Left kidney (tissue), 2 donors: Measurements from ENCODE around the gene FAH. TPM values are rescaled to one million over a fixed set of nuclear protein-coding genes. Genes with fewer than 3 reads are reported as not detected.

Experiments used
- DNase-seq: peaks from one replicate; pipeline ENCODE4 v3.0.0-alpha.2; 2013
- polyA plus RNA-seq: library from polyadenylated mRNA; unstranded; fragments of 120-200 nt; gene quantifications from one replicate; pipeline ENCODE4 v1.2.1, GENCODE V29; 2013; ENCODE audit not compliant: insufficient read length

Gene FAH
- polyA plus RNA-seq, 1 donor: 42.5 TPM

GRCh38 chr15:80171787-80172186, 19.0 kb downstream of the FAH start:
- DNase-seq: no peak

GRCh38 chr15:80172401-80172800, 19.6 kb downstream of the FAH start:
- no peak for DNase-seq

- DNase-seq: peak; percentile 51
Measured at GRCh38 chr15:80173022-80173759, 20.4 kb downstream of the FAH start.

GRCh38 chr15:80174017-80174746, 21.4 kb downstream of the FAH start:
- DNase-seq: no peak

GRCh38 chr15:80175436-80175835, 22.6 kb downstream of the FAH start:
- no peak for DNase-seq

- DNase-seq: no peak
Measured at GRCh38 chr15:80176443-80176842, 23.6 kb downstream of the FAH start.

- no peak for DNase-seq
Measured at GRCh38 chr15:80177156-80177555, 24.4 kb downstream of the FAH start.

GRCh38 chr15:80179025-80179759, 26.4 kb downstream of the FAH start:
- DNase-seq: no peak

- no peak for DNase-seq
Measured at GRCh38 chr15:80179935-80180334, 27.1 kb downstream of the FAH start.

GRCh38 chr15:80180468-80180867, 27.7 kb downstream of the FAH start:
- no peak for DNase-seq

- DNase-seq: no peak
Measured at GRCh38 chr15:80180986-80181385, 28.2 kb downstream of the FAH start.

- DNase-seq: no peak
Measured at GRCh38 chr15:80182611-80183261, 29.9 kb downstream of the FAH start.

GRCh38 chr15:80183306-80183705, 30.5 kb downstream of the FAH start:
- DNase-seq: no peak

GRCh38 chr15:80183886-80184285, 31.1 kb downstream of the FAH start:
- DNase-seq: no peak

- DNase-seq: no peak
Measured at GRCh38 chr15:80184554-80184953, 31.8 kb downstream of the FAH start.

- DNase-seq: no peak
Measured at GRCh38 chr15:80185152-80185551, 32.4 kb downstream of the FAH start.

- DNase-seq: no peak
Measured at GRCh38 chr15:80186066-80186465, 33.3 kb downstream of the FAH start.

GRCh38 chr15:80186597-80186996, 33.8 kb downstream of the FAH start:
- DNase-seq: no peak

GRCh38 chr15:80188251-80188650, 35.5 kb downstream of the FAH start:
- DNase-seq: no peak

- no peak for DNase-seq
Measured at GRCh38 chr15:80191198-80191597, 38.4 kb downstream of the FAH start.

GRCh38 chr15:80191897-80192595, 39.2 kb downstream of the FAH start:
- DNase-seq: no peak

- no peak for DNase-seq
Measured at GRCh38 chr15:80194186-80194585, 41.4 kb downstream of the FAH start.
